Stimulated activated naive CD8-positive, alpha-beta T cell treated with anti-CD3 and anti-CD28 coated beads, Interleukin-15, Interleukin-2, amounts not matched to agents 100 ng/mL and 50 ng/mL, for 24 hours (primary cell): ENCODE measurements around the gene GAPDH.
A peak's percentile ranks its signal among the peaks of the same experiment; 100 is the strongest.
"Not testable (repeated sequence)": the region's sequence is repeated elsewhere in the genome, so short reads cannot be mapped to it uniquely, and the experiment has no call there.

ENCODE experiments used
- H3K27ac Mint-ChIP-seq: one replicate; pipeline ENCODE4 v1.8.0; 2021; ENCODE audit warnings: mild to moderate bottlenecking, mixed read lengths
- H3K27me3 Mint-ChIP-seq: one replicate; pipeline ENCODE4 v1.8.0; 2021; ENCODE audit warnings: mixed read lengths
- H3K36me3 Mint-ChIP-seq: one replicate; pipeline ENCODE4 v1.8.0; 2021; ENCODE audit warnings: low read depth, mixed read lengths
- H3K4me1 Mint-ChIP-seq: one replicate; pipeline ENCODE4 v1.8.0; 2021; ENCODE audit warnings: low read depth, mixed read lengths
- H3K4me3 Mint-ChIP-seq: one replicate; pipeline ENCODE4 v1.8.0; 2021; ENCODE audit warnings: mild to moderate bottlenecking, mixed read lengths
- H3K9me3 Mint-ChIP-seq: one replicate; pipeline ENCODE4 v1.8.0; 2021; ENCODE audit warnings: mixed read lengths

The GAPDH gene

GRCh38 chr12:6559500-6559899 lies 25.2 kb downstream of the GAPDH start:
- peaks cover 33% of the 10 kb centered on the region for H3K4me1 Mint-ChIP-seq
- peaks cover 59% of the 10 kb centered on the region for H3K36me3 Mint-ChIP-seq
- H3K4me3 Mint-ChIP-seq: no peak overlapping the region
- H3K9me3 Mint-ChIP-seq: no peaks in the 10 kb centered on the region
- H3K27me3 Mint-ChIP-seq: no peaks in the 10 kb centered on the region
- H3K27ac Mint-ChIP-seq: peak overlapping the region; percentile 7

GRCh38 chr12:6560501-6561205 lies 26.3 kb downstream of the GAPDH start:
- Mint-ChIP-seq H3K4me1 (peaks cover 36% of the 10 kb centered on the region), H3K9me3 (no peaks in the 10 kb centered on the region), H3K36me3 (peaks cover 64% of the 10 kb centered on the region), H3K4me3 (no peak overlapping the region), H3K27ac (no peak overlapping the region), H3K27me3 (no peaks in the 10 kb centered on the region)

GRCh38 chr12:6562881-6563280 lies 28.6 kb downstream of the GAPDH start:
- Mint-ChIP-seq H3K4me1 (peaks cover 46% of the 10 kb centered on the region), H3K27me3 (no peaks in the 10 kb centered on the region), H3K36me3 (peaks cover 78% of the 10 kb centered on the region), H3K27ac (no peak overlapping the region), H3K4me3 (no peak overlapping the region), H3K9me3 (no peaks in the 10 kb centered on the region)

DNA sequence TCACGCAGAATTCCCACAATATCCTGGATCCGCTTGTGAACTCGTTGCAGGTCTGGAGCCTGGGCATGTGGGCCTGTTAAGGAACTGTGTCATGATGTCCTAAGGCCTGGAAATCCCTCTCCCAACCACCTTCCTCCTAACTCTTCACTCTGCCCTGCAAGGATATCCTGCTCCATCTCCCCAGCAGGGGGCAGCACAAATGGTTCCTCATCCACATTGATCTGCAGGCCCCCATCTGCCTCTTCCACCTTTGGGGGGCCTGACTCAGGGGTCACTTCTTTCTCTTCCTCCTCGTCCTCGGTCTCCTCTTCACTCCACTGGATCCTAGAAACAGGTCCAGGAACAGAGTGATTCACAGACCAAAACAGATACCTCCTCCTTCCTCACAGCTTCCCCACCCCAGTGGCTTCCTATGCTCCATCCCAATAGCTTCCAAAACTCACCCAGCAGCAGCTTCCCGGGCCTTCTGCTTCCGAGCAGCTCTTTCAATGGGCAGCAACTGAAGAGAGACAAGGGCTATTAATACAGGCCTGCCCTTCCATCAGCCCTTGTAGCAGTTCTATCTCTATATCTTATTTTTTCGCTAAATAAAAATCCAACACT lies 29.2 kb downstream of the GAPDH start:
- Mint-ChIP-seq H3K27me3 (no peaks in the 10 kb centered on the region), H3K27ac (peak overlapping the region; percentile 71), H3K4me3 (no peak overlapping the region), H3K9me3 (no peaks in the 10 kb centered on the region), H3K4me1 (peaks cover 46% of the 10 kb centered on the region), H3K36me3 (peaks cover 81% of the 10 kb centered on the region)

DNA sequence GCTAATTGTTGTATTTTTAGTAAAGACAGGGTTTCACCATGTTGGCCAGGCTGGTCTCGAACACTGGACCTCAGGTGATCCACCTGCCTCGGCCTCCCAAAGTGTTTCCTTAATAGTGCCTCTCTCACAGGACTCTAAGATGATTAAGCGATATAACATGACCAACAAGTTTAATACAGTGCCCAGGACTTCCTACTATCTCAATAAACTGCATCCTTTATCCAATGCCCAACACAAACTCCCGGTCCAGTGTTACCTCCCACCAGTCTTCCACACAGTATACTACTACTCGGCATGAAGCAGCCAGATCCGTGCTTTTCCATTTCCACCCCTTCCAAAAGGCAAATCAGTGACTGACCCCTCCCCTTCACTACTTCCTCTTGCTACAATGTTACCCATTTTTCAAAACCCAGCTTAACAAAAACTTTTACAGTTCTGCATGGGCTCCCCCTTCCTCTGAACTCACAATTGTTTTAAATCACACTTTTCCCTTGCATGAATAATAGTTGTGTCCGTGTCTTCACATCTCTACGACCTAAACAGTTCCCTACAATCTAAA lies 32.9 kb downstream of the GAPDH start:
- Mint-ChIP-seq H3K9me3 (no peaks in the 10 kb centered on the region), H3K27me3 (no peaks in the 10 kb centered on the region), H3K27ac (peak overlapping the region; percentile 99), H3K36me3 (peaks cover 77% of the 10 kb centered on the region), H3K4me3 (peak overlapping the region; percentile 100), H3K4me1 (peaks cover 60% of the 10 kb centered on the region)

DNA sequence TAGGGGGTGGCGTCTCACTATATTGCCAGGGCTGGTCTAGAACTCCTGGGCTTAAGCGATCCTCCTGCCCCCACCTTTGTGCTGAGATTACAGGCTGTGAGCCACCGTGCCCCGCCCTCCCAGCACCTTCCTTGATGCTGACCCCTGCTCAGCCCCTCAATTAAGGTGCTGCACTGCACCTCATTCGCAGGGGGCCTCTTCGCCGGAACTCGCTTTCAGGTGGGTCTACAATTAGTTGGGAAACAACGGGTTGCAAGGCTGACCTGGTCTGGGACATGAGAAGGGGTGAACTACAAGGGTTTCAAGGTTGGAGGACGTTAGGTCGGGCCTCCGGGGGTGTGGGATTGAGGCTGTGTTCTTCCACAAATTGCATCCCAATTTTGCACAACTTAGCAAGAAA lies 35.0 kb downstream of the GAPDH start:
- no peaks in the 10 kb centered on the region for H3K27me3 Mint-ChIP-seq
- peak overlapping the region; percentile 100 for H3K4me3 Mint-ChIP-seq
- H3K36me3 Mint-ChIP-seq: peaks cover 75% of the 10 kb centered on the region
- no peaks in the 10 kb centered on the region for H3K9me3 Mint-ChIP-seq
- peaks cover 51% of the 10 kb centered on the region for H3K4me1 Mint-ChIP-seq
- H3K27ac Mint-ChIP-seq: peak overlapping the region; percentile 48

- Mint-ChIP-seq H3K27ac (peak overlapping the region; percentile 48), H3K36me3 (peaks cover 76% of the 10 kb centered on the region), H3K9me3 (no peaks in the 10 kb centered on the region), H3K4me3 (peak overlapping the region; percentile 100), H3K27me3 (no peaks in the 10 kb centered on the region), H3K4me1 (peaks cover 51% of the 10 kb centered on the region)
Measured at GRCh38 chr12:6569786-6570185, 35.5 kb downstream of the GAPDH start.

GRCh38 chr12:6570264-6570887 lies 36.1 kb downstream of the GAPDH start:
- Mint-ChIP-seq H3K4me1 (peaks cover 53% of the 10 kb centered on the region), H3K4me3 (no peak overlapping the region), H3K27ac (peak overlapping the region; percentile 41), H3K27me3 (no peaks in the 10 kb centered on the region), H3K36me3 (peaks cover 77% of the 10 kb centered on the region), H3K9me3 (no peaks in the 10 kb centered on the region)

- H3K27me3 Mint-ChIP-seq: no peaks in the 10 kb centered on the region
- no peaks in the 10 kb centered on the region for H3K9me3 Mint-ChIP-seq
- peaks cover 37% of the 10 kb centered on the region for H3K4me1 Mint-ChIP-seq
- H3K4me3 Mint-ChIP-seq: no peak overlapping the region
- peak overlapping the region; percentile 31 for H3K27ac Mint-ChIP-seq
- H3K36me3 Mint-ChIP-seq: peaks cover 74% of the 10 kb centered on the region
Measured at GRCh38 chr12:6573001-6573400, 38.7 kb downstream of the GAPDH start.

DNA sequence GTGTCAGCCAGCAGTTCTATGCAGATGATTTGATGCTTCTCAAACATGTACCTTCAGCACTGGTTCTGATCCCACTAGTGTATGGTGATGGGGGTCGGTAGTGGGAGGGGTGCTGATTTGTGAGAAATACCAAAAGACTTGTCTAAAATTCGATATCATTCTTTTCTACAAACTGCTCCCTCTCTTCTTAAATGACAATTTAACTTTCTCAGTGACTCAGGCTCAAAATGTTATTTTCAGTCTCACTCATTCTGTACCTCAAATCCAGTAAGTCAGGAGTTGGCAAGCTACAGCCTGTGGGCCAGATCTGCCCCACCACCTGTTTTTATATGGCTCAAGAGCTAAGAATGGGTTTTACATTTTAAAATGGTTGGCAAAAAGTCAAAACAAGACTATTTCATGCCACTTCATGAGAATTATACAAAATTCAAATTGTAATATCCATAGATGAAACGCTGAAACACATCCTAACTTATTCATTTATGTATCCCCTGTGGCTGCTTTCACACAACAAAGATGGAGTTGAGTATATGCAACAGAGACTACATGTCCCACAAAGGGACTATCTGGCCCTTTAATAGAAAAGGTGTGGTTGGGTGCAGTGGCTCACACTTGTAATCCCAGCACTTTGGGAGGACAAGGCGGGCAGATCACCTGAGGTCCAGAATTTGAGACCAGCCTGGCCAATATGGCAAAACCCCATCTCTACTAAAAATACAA lies 40.4 kb downstream of the GAPDH start:
- H3K36me3 Mint-ChIP-seq: peaks cover 78% of the 10 kb centered on the region
- H3K27ac Mint-ChIP-seq: peak overlapping the region; percentile 24
- H3K4me3 Mint-ChIP-seq: no peak overlapping the region
- H3K27me3 Mint-ChIP-seq: no peaks in the 10 kb centered on the region
- no peaks in the 10 kb centered on the region for H3K9me3 Mint-ChIP-seq
- peaks cover 34% of the 10 kb centered on the region for H3K4me1 Mint-ChIP-seq

GRCh38 chr12:6575648-6576047 lies 41.3 kb downstream of the GAPDH start:
- no peaks in the 10 kb centered on the region for H3K27me3 Mint-ChIP-seq
- no peak overlapping the region for H3K4me3 Mint-ChIP-seq
- H3K36me3 Mint-ChIP-seq: peaks cover 73% of the 10 kb centered on the region
- H3K27ac Mint-ChIP-seq: peak overlapping the region; percentile 42
- H3K9me3 Mint-ChIP-seq: no peaks in the 10 kb centered on the region
- peaks cover 29% of the 10 kb centered on the region for H3K4me1 Mint-ChIP-seq

GRCh38 chr12:6582196-6582595 lies 47.9 kb downstream of the GAPDH start:
- H3K36me3 Mint-ChIP-seq: peaks cover 71% of the 10 kb centered on the region
- no peaks in the 10 kb centered on the region for H3K9me3 Mint-ChIP-seq
- H3K4me1 Mint-ChIP-seq: peaks cover 3% of the 10 kb centered on the region
- H3K4me3 Mint-ChIP-seq: no peak overlapping the region
- no peak overlapping the region for H3K27ac Mint-ChIP-seq
- H3K27me3 Mint-ChIP-seq: no peaks in the 10 kb centered on the region

DNA sequence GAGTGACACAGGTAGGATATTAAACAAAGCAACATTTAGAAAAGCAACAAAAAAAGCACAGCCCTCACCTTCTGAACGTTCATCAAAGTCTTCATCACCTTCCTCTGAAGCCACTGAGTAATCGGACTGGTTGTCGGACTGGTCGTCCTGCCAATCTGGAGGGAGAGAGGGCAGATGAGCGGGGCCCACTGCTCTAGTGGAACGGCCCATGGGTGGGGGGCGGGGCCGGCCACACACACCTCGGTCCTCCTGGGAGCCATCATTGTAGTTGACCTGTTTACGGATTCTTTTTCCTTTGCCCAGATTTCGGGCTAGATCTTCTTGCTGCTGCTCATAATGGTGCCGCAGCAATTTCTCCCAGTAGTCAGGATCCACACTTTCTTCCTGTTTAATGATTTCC lies 48.6 kb downstream of the GAPDH start:
- Mint-ChIP-seq H3K9me3 (no peaks in the 10 kb centered on the region), H3K4me3 (no peak overlapping the region), H3K27ac (no peak overlapping the region), H3K4me1 (peaks cover 3% of the 10 kb centered on the region), H3K27me3 (no peaks in the 10 kb centered on the region), H3K36me3 (peaks cover 71% of the 10 kb centered on the region)

DNA sequence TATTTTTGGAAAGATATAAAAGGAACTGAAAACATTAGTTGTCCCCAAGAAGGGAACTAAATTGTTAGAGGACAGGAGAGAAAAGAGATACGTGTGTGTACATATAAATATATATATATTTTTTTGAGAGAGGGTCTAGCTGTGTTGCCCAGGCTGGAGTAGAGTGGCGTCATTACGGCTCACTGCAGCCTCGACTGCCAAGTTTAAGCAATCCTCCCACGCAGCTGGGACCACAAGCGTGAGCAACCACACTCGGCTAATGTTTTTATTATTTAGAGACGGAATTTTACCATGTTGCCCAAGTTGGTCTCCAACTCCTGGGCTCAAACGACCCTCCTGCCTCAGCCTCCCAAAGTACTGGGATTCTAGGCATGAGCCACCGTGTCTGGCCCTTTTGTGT lies 50.0 kb downstream of the GAPDH start:
- no peaks in the 10 kb centered on the region for H3K27me3 Mint-ChIP-seq
- no peaks in the 10 kb centered on the region for H3K9me3 Mint-ChIP-seq
- no peak overlapping the region for H3K27ac Mint-ChIP-seq
- no peak overlapping the region for H3K4me3 Mint-ChIP-seq
- peaks cover 65% of the 10 kb centered on the region for H3K36me3 Mint-ChIP-seq
- no peaks in the 10 kb centered on the region for H3K4me1 Mint-ChIP-seq

DNA sequence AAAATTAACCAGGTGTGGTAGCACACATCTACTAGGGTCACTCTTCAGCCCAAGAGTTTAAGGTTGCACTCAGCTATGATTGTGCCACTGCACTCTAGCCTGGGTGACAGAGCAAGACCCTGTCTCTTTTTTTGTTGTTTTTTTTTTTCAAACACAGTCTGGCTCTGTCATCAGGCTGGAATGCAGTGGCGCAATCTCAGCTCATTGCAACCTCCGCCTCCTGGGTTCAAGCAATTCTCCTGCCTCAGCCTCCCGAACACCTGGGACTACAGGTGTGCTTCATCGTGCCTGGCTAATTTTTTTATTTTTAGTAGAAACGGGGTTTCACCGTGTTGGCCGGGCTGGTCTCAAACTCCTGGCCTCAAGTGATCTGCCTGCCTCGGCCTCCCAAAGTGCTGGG lies 52.3 kb downstream of the GAPDH start:
- H3K4me3 Mint-ChIP-seq, H3K4me1 Mint-ChIP-seq, H3K9me3 Mint-ChIP-seq, H3K27ac Mint-ChIP-seq, H3K27me3 Mint-ChIP-seq: not testable (repeated sequence)
- peaks cover 69% of the 10 kb centered on the region for H3K36me3 Mint-ChIP-seq
